HCT116 (cell line): ENCODE measurements around the gene LRRC4C. TPM values are rescaled to one million over a fixed set of nuclear protein-coding genes. Genes with fewer than 3 reads are reported as not detected.

Experiments used
- ATAC-seq: fragments of 200-7000 bp; cut with Tn5 transposase; 2 replicates; pipeline ENCODE4 v1.9.1; 2020; ENCODE audit warnings: mild to moderate bottlenecking, moderate library complexity
- BruUV-seq: library from RNA; stranded (reverse); fragments of 400-500 nt; replicated peaks from 2 replicates; lab custom pipeline; 2021; lab: Mats Ljungman, UMichigan
- CTCF ChIA-PET: fragments of 300-600 bp; sonication (Branson Sonifier 250); formaldehyde crosslinking; loops from one replicate; lab custom pipeline; 2021; ENCODE audit warnings: antibody characterized with exemption; lab: Charles Lee
- POLR2A ChIA-PET: fragments of 300-600, 350-600 bp; sonication (Branson Sonifier 250); formaldehyde crosslinking; loops from one replicate; lab custom pipeline; 2021; ENCODE audit warnings: antibody characterized with exemption; lab: Charles Lee
- RAD21 ChIA-PET, 2 experiments: fragments of 300-600 bp; sonication (Branson Sonifier 250); formaldehyde crosslinking; loops; one replicate each; lab custom pipeline; 2023; ENCODE audit warnings: low total read pairs in 2 of 2; ENCODE audit not compliant: uncharacterized antibody in 2 of 2, unreplicated experiment in 2 of 2, low non-redundant PET in 1 of 2; lab: Charles Lee
- DNase-seq: peaks from one replicate; pipeline ENCODE4 v3.0.0-alpha.2; 2010; ENCODE audit warnings: low read depth, low spot score
- H2AFZ ChIP-seq: fragments of 200-600 bp; shearing (Covaris generic), sonication (generic); 2 replicates; pipeline ENCODE4 v1.6.1; 2017; ENCODE audit warnings: low read depth, mixed run types, mixed read lengths, antibody characterized with exemption, low read length; ENCODE audit not compliant: poor library complexity, severe bottlenecking
- H3K27ac ChIP-seq: 2 replicates; pipeline ENCODE4 v1.5.1; 2012; ENCODE audit warnings: low read depth, low read length
- H3K27me3 ChIP-seq: fragments of 200-600 bp; sonication (generic); 2 replicates; pipeline ENCODE4 v1.6.1; 2016; ENCODE audit warnings: mixed run types, low read length, mixed read lengths; ENCODE audit not compliant: insufficient read depth
- H3K36me3 ChIP-seq, 2 experiments: fragments of 200-500 bp in 1 of 2; fragments of 200-600 bp in 1 of 2; sonication (Bioruptor generic) in 1 of 2; sonication (generic) in 1 of 2; 2 replicates each; pipeline versions ENCODE4 v1.5.1 to v1.6.1; 2014 to 2016; ENCODE audit warnings: low read length in 2 of 2, inconsistent platforms in 1 of 2, mixed read lengths in 1 of 2, mixed run types in 1 of 2; ENCODE audit not compliant: insufficient read depth in 2 of 2, control insufficient read depth in 1 of 2
- H3K4me1 ChIP-seq, 2 experiments: fragments of 200-600 bp in 1 of 2; sonication (generic) in 1 of 2; 2 replicates each; pipeline versions ENCODE4 v1.5.1 to v1.6.1; 2012 to 2017; ENCODE audit warnings: low read length in 2 of 2, inconsistent platforms in 1 of 2, mild to moderate bottlenecking in 1 of 2, mixed read lengths in 1 of 2, mixed run types in 1 of 2, moderate library complexity in 1 of 2; ENCODE audit not compliant: insufficient read depth in 2 of 2, control insufficient read depth in 1 of 2
- H3K4me2 ChIP-seq: fragments of 200-600 bp; sonication (generic); 2 replicates; pipeline ENCODE4 v1.6.1; 2017; ENCODE audit warnings: mixed run types, low read length, mixed read lengths
- H3K4me3 ChIP-seq, 2 experiments: fragments of 200-600 bp in 1 of 2; sonication (generic) in 1 of 2; replicated peaks in 1 of 2; 2 replicates each; pipeline ENCODE4 v1.5.1; 2011 to 2016; ENCODE audit warnings: low read length in 2 of 2, control low read depth in 1 of 2, low read depth in 1 of 2, mild to moderate bottlenecking in 1 of 2, mixed read lengths in 1 of 2, mixed run types in 1 of 2
- H3K79me2 ChIP-seq: fragments of 200-600 bp; sonication (generic); 2 replicates; pipeline ENCODE4 v1.6.1; 2017; ENCODE audit warnings: mild to moderate bottlenecking, mixed run types, low read length, moderate library complexity, mixed read lengths; ENCODE audit not compliant: insufficient read depth
- H3K9ac ChIP-seq: fragments of 200-600 bp; sonication (generic); 2 replicates; pipeline ENCODE4 v1.6.1; 2016; ENCODE audit warnings: low read length, mixed read lengths
- H3K9me2 ChIP-seq: fragments of 200-600 bp; sonication (generic), shearing (Covaris generic); 2 replicates; pipeline ENCODE4 v1.6.1; 2017; ENCODE audit warnings: mixed run types, mild to moderate bottlenecking, moderate library complexity; ENCODE audit not compliant: insufficient read depth
- H3K9me3 ChIP-seq, 2 experiments: fragments of 200-500 bp in 1 of 2; fragments of 200-600 bp in 1 of 2; sonication (Bioruptor generic) in 1 of 2; sonication (generic) in 1 of 2; 2 replicates each; pipeline ENCODE4 v1.6.1; 2014 to 2017; ENCODE audit warnings: low read length in 2 of 2, mixed read lengths in 2 of 2, inconsistent platforms in 1 of 2, low read depth in 1 of 2, mild to moderate bottlenecking in 1 of 2, mixed run types in 1 of 2, moderate library complexity in 1 of 2; ENCODE audit not compliant: control insufficient read depth in 1 of 2, insufficient read depth in 1 of 2
- H4K20me1 ChIP-seq: fragments of 200-600 bp; sonication (generic), shearing (Covaris generic); 2 replicates; pipeline ENCODE4 v1.6.1; 2017; ENCODE audit warnings: mixed run types, mild to moderate bottlenecking, moderate library complexity; ENCODE audit not compliant: insufficient read depth
- CEBPB ChIP-seq: IDR thresholded peaks from 2 replicates; pipeline ENCODE4 v1.6.1; 2012; ENCODE audit warnings: low read depth
- EGR1 ChIP-seq: IDR thresholded peaks from 2 replicates; pipeline ENCODE4 v1.6.1; 2012; ENCODE audit warnings: low read depth
- ELF1 ChIP-seq: IDR thresholded peaks from 2 replicates; pipeline ENCODE4 v1.6.1; 2012; ENCODE audit warnings: low read depth, borderline replicate concordance
- FOSL1 ChIP-seq: IDR thresholded peaks from 2 replicates; pipeline ENCODE4 v1.6.1; 2012; ENCODE audit warnings: low read depth
- JUND ChIP-seq: IDR thresholded peaks from 2 replicates; pipeline ENCODE4 v1.6.1; 2012
- SIN3A ChIP-seq: IDR thresholded peaks from 2 replicates; pipeline ENCODE4 v1.6.1; 2012; ENCODE audit warnings: low read depth
- SRF ChIP-seq: IDR thresholded peaks from 2 replicates; pipeline ENCODE4 v1.6.1; 2012; ENCODE audit warnings: low read depth
- TCF7L2 ChIP-seq: IDR thresholded peaks from 2 replicates; pipeline ENCODE4 v1.7.0; 2011; ENCODE audit warnings: borderline replicate concordance, inconsistent platforms; ENCODE audit not compliant: insufficient read depth, insufficient read length; ENCODE audit errors: extremely low read depth
- YY1 ChIP-seq: IDR thresholded peaks from 2 replicates; pipeline ENCODE4 v1.6.1; 2011; ENCODE audit warnings: low read length, low read depth, moderate library complexity, mild to moderate bottlenecking; ENCODE audit not compliant: insufficient replicate concordance; ENCODE audit errors: extremely low read depth
- intact Hi-C: fragments of 100-400 bp; cut with micrococcal nuclease; formaldehyde crosslinking; loops from 2 replicates; pipeline ENCODE4 v1.10.0; 2022
- total RNA-seq: library from RNA; stranded (reverse); gene quantifications from one replicate; pipeline ENCODE4 v1.2.1, GENCODE V29; 2021; ENCODE audit not compliant: unreplicated experiment
- TF ChIP-seq, protein P1 (sequence below): IDR thresholded peaks from 2 replicates; pipeline ENCODE4 v1.6.1; 2012; ENCODE audit warnings: low read depth
- TF ChIP-seq, protein P2 (sequence below): IDR thresholded peaks from 2 replicates; pipeline ENCODE4 v1.6.1; 2012
- TF ChIP-seq, protein P3 (sequence below): IDR thresholded peaks from 2 replicates; pipeline ENCODE4 v1.6.1; 2011; ENCODE audit warnings: mild to moderate bottlenecking, low read length, moderate library complexity; ENCODE audit not compliant: insufficient replicate concordance; ENCODE audit errors: extremely low read depth

LRRC4C gene
- total RNA-seq, 1 experiment from 2014 or later: not detected

DNA sequence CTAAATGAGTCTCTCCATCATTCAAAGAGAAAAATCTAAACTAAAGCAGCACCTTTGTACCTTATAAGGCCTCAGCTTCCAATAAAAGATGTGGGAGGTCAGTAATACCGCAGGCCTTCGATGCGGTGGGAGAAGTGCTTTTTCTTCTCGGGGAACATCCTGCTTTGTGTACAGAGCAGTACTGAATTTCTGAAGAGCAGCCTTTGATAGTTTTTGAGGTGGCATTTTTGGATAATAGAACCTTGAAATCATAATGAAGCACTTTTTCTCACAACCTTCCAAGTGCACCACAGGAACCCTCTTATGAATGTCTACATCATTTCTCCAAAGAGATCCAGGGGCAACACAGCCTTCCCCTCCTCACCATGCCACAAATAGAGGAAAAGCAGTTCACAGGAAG lies 39.6 kb downstream of the LRRC4C start (continued):
- TF ChIP-seq, protein P1, sequence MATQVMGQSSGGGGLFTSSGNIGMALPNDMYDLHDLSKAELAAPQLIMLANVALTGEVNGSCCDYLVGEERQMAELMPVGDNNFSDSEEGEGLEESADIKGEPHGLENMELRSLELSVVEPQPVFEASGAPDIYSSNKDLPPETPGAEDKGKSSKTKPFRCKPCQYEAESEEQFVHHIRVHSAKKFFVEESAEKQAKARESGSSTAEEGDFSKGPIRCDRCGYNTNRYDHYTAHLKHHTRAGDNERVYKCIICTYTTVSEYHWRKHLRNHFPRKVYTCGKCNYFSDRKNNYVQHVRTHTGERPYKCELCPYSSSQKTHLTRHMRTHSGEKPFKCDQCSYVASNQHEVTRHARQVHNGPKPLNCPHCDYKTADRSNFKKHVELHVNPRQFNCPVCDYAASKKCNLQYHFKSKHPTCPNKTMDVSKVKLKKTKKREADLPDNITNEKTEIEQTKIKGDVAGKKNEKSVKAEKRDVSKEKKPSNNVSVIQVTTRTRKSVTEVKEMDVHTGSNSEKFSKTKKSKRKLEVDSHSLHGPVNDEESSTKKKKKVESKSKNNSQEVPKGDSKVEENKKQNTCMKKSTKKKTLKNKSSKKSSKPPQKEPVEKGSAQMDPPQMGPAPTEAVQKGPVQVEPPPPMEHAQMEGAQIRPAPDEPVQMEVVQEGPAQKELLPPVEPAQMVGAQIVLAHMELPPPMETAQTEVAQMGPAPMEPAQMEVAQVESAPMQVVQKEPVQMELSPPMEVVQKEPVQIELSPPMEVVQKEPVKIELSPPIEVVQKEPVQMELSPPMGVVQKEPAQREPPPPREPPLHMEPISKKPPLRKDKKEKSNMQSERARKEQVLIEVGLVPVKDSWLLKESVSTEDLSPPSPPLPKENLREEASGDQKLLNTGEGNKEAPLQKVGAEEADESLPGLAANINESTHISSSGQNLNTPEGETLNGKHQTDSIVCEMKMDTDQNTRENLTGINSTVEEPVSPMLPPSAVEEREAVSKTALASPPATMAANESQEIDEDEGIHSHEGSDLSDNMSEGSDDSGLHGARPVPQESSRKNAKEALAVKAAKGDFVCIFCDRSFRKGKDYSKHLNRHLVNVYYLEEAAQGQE: no peak
- no peak for TF ChIP-seq SRF

GRCh38 chr11:41414771-41415440 lies 44.5 kb downstream of the LRRC4C start:
- ChIA-PET RAD21 (no interaction called here), POLR2A (no interaction called here), CTCF (no interaction called here)
- BruUV-seq: no TSS peak
- TF ChIP-seq YY1: no peak
- TF ChIP-seq TCF7L2: no peak
- TF ChIP-seq SRF: no peak
- no peak for TF ChIP-seq SIN3A
- TF ChIP-seq, protein P2, sequence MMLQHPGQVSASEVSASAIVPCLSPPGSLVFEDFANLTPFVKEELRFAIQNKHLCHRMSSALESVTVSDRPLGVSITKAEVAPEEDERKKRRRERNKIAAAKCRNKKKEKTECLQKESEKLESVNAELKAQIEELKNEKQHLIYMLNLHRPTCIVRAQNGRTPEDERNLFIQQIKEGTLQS: no peak
- TF ChIP-seq JUND: no peak
- TF ChIP-seq EGR1: no peak
- no peak for TF ChIP-seq ELF1
- TF ChIP-seq, protein P3, sequence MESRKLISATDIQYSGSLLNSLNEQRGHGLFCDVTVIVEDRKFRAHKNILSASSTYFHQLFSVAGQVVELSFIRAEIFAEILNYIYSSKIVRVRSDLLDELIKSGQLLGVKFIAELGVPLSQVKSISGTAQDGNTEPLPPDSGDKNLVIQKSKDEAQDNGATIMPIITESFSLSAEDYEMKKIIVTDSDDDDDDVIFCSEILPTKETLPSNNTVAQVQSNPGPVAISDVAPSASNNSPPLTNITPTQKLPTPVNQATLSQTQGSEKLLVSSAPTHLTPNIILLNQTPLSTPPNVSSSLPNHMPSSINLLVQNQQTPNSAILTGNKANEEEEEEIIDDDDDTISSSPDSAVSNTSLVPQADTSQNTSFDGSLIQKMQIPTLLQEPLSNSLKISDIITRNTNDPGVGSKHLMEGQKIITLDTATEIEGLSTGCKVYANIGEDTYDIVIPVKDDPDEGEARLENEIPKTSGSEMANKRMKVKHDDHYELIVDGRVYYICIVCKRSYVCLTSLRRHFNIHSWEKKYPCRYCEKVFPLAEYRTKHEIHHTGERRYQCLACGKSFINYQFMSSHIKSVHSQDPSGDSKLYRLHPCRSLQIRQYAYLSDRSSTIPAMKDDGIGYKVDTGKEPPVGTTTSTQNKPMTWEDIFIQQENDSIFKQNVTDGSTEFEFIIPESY: no peak
- TF ChIP-seq, protein P1: no peak
- no peak for TF ChIP-seq FOSL1
- no peak for TF ChIP-seq CEBPB
- Histone ChIP-seq H3K27ac (no peak overlapping the region), H3K36me3 (no peaks in the 10 kb centered on the region), H3K9me3 (peaks cover 3 to 28% of the 10 kb centered on the region in 2 experiments; a peak in 2 of 4 replicates), H3K4me2 (no peak overlapping the region), H2AFZ (no peak overlapping the region), H3K9me2 (no peaks in the 10 kb centered on the region), H3K79me2 (no peaks in the 10 kb centered on the region), H3K27me3 (no peaks in the 10 kb centered on the region), H4K20me1 (no peaks in the 10 kb centered on the region), H3K4me1 (no peaks in the 10 kb centered on the region), H3K9ac (no peak overlapping the region), H3K4me3 (no peak overlapping the region)
- intact Hi-C loops: no loop called here
- ATAC-seq (no peak), DNase-seq (no peak)
